ENCODE data around the gene SMARCC2. TPM values are rescaled to one million over a fixed set of nuclear protein-coding genes. Genes with fewer than 3 reads are reported as not detected.

Gene SMARCC2
- total RNA-seq: 28.7 and 50.7 TPM in 2 replicates

GRCh38 chr12:56189099-56189917, at the start of gene SMARCC2:
Gene SMARCC2 (minus strand): TSS chr12:56189483. CDS start chr12:56189461, 22 bp downstream.

DNA sequence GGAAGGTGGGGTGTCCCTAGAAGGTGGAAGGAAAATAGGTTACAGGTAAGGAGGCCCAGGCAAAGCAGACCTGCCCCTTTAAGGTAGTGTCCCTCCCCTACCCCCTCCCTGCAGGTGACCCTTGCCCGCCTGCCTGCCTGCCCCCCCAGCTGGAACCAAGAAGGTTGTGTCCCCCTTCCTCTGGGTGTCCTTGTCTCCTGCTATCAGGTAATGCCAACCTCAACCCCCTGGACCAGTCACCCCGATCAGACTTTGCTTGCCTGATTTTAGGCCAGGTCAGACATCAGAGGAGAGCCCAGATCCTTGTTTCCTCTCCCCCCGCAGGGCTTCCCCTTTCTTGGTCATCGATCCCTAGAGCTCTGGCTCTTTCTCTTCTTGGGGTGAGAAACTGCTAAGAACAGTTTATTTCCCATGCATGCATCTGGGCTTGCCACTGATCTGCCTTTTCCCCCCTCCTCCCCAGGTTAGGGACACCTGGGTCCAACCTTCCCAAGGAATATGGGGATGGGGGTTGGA, 40.7 kb upstream of the SMARCC2 start, which contains the start of gene SLC39A5:
Gene SLC39A5, plus strand, starts transcription at position 136 of the 516 bp plus-strand sequence. CDS start 1,224 bp downstream, outside the sequence.

DNA sequence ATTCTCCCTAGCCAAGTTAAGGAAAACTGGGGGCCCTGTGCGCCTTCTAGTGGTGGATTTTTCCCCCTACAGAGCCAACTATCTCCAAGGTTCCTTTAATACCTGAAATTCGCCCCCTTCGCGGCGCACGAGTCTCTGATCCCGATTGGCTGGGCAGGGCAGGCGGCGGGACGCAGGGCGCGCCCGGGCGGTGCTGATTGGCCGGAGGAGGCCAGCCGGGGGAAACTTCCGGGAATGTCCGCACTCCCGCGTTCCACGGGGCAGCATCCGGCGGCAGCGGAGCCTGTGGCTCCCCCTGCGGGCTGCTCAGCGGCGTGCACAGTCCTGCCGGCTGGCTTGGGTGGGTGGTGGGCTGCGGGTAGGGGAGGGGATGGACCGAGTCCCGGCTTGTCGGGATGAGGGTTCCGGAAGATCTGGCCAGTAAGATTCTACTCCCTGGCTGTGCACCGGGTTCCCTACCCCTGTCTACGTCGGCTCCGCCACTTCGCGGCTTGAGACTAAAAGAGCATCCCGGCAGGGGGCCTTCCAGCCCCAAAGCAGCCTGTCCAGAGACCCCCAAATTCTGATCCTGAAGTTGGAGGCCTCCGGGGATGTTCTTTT, 34.9 kb upstream of the SMARCC2 start, which contains the start of gene NABP2:
Gene NABP2, plus strand, starts transcription at position 241 of the 600 bp plus-strand sequence. CDS start 515 bp downstream, outside the sequence.

DNA sequence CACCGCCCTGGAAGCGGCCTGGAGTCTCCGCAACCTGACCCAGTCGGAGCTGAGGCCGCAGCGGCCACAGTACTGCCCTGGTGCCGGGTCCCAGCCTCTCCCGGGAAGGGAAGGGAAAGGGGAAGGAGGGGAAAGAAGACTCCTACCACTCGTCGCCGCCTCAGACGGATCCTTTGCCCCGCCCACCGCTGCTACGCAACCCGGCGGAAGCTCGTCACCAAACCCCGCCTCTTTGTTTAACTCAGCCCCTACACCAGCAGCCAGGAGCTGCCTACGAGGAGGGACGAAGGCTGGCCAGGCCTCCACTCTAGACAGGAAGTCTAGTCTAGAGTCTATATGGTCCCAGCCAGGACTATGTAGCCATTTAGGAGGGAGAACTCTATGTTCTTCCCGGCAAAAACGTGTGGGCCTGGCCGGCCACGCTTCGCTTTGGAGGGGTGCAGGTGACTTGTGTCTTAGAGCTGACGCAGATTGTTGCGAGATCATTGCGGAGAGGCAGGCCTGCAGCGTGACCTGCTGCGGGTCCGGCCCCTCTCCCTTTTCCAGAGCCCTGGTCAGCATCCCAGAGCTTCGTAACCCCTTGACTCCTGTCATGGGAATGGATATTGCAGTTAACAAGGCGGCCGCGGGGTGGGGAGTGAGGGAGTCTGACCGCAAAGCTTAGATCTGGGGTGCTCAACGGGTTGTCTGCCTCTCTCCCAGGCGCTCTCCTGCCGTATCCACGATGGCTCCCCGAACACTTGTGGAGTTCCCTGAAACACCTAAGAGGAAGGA, 32.7 kb upstream of the SMARCC2 start, which contains the start of gene RNF41:
Gene RNF41, minus strand, starts transcription at position 166 of the 774 bp plus-strand sequence. CDS start 7,875 bp downstream, outside the sequence.

GRCh38 chr12:56158029-56158925, 31.0 kb downstream of the SMARCC2 start, which contains the start of gene MYL6:
Gene MYL6 (plus strand): TSS chr12:56158359. CDS start chr12:56158402, 43 bp downstream.

GRCh38 chr12:56152132-56152755, 37.0 kb downstream of the SMARCC2 start, which contains the start of gene MYL6B:
Gene MYL6B (plus strand): TSS chr12:56152587. CDS start chr12:56153919, 1,332 bp downstream.

GRCh38 chr12:56127888-56128669, 61.2 kb downstream of the SMARCC2 start, which contains the start of gene ESYT1:
Gene ESYT1 (plus strand): TSS chr12:56128267. CDS start chr12:56128320, 53 bp downstream.

GRCh38 chr12:56117778-56118687, 71.2 kb downstream of the SMARCC2 start, which contains the start of gene ZC3H10:
Gene ZC3H10 (plus strand): TSS chr12:56118266. CDS start chr12:56120563, 2,297 bp downstream.

GRCh38 chr12:56116267-56117081, 72.8 kb downstream of the SMARCC2 start, which contains the start of gene RPL41:
Gene RPL41 (plus strand): TSS chr12:56116633.

Other genes with a start within 250 kb of the SMARCC2 start
- gene PMEL, start 223.4 kb downstream of the SMARCC2 start, total RNA-seq: 3.1 and 9.9 TPM in 2 replicates
- 16.8 and 26.2 TPM in 2 replicates for gene CDK2, start 222.7 kb downstream of the SMARCC2 start, total RNA-seq
- 54.9 and 61.6 TPM in 2 replicates for gene RAB5B, start 215.4 kb downstream of the SMARCC2 start, total RNA-seq
- 8.3 and 12.3 TPM in 2 replicates for gene SUOX, start 192.2 kb downstream of the SMARCC2 start, total RNA-seq
- gene IKZF4, start 168.4 kb downstream of the SMARCC2 start, total RNA-seq: 0.90 and 1.1 TPM in 2 replicates
- 2,251 and 2,313 TPM in 2 replicates for gene RPS26, start 147.6 kb downstream of the SMARCC2 start, total RNA-seq
- gene ERBB3, start 109.3 kb downstream of the SMARCC2 start, total RNA-seq: not detected in 2 replicates
- 72.4 and 89.7 TPM in 2 replicates for gene PA2G4, start 84.9 kb downstream of the SMARCC2 start, total RNA-seq
- 2,694 and 2,773 TPM in 2 replicates for gene RPL41, start 72.8 kb downstream of the SMARCC2 start, total RNA-seq
- gene ZC3H10, start 71.2 kb downstream of the SMARCC2 start, total RNA-seq: 1.1 and 1.8 TPM in 2 replicates
- gene ESYT1, start 61.2 kb downstream of the SMARCC2 start, total RNA-seq: 185 and 212 TPM in 2 replicates
- gene MYL6B, start 36.9 kb downstream of the SMARCC2 start, total RNA-seq: 66.6 and 114 TPM in 2 replicates
- 2,267 and 2,694 TPM in 2 replicates for gene MYL6, start 31.1 kb downstream of the SMARCC2 start, total RNA-seq
- 165 and 167 TPM in 2 replicates for gene RNF41, start 32.4 kb upstream of the SMARCC2 start, total RNA-seq
- gene NABP2, start 34.9 kb upstream of the SMARCC2 start, total RNA-seq: 20.9 and 37.1 TPM in 2 replicates
- not detected in 2 replicates for gene SLC39A5, start 40.6 kb upstream of the SMARCC2 start, total RNA-seq
- 28.3 and 41.0 TPM in 2 replicates for gene ANKRD52, start 68.9 kb upstream of the SMARCC2 start, total RNA-seq
- 5.6 and 7.3 TPM in 2 replicates for gene COQ10A, start 77.5 kb upstream of the SMARCC2 start, total RNA-seq
- 71.7 and 119 TPM in 2 replicates for gene CS, start 110.8 kb upstream of the SMARCC2 start, total RNA-seq
- gene CNPY2, start 126.5 kb upstream of the SMARCC2 start, total RNA-seq: 114 and 138 TPM in 2 replicates
- 10.4 and 17.1 TPM in 2 replicates for gene PAN2, start 144.5 kb upstream of the SMARCC2 start, total RNA-seq
- gene IL23A, start 149.4 kb upstream of the SMARCC2 start, total RNA-seq: 1.6 TPM in 1 of 2 replicates, not detected in the other
- 62.2 and 62.5 TPM in 2 replicates for gene STAT2, start 170.6 kb upstream of the SMARCC2 start, total RNA-seq
- gene APOF, start 173.4 kb upstream of the SMARCC2 start, total RNA-seq: not detected in 2 replicates

All from cardiac atrium fibroblast (primary cell).